Measurements from ENCODE around the gene DNAJC7.
"Not testable (repeated sequence)": the region's sequence is repeated elsewhere in the genome, so short reads cannot be mapped to it uniquely, and the experiment has no call there.

Gene DNAJC7

GRCh38 chr17:41957031-41957868, 60.0 kb downstream of the DNAJC7 start:
- no peak for DNase-seq (ENCODE audit: low read depth)

DNA sequence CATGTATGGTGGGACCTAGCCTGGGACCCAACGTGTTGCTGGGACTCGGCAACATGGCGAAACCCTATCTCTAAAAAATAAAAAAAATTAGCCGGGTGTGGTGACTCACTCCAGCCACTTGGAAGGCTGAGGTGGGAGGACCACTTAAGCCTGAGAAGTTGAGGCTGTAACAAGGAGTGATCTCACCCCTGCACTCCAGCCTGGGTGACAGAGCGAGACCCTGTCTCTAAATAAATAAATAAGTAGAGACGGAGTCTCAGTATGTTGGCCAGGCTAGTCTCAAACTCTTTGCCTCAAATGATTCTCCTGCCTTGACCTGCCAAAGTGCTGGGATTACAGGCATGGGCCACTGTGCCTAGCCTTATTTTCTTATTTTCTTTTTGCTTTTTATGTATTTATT, 60.7 kb downstream of the DNAJC7 start:
- no peak for DNase-seq (ENCODE audit: low read depth)

GRCh38 chr17:41948762-41949460, 68.3 kb downstream of the DNAJC7 start:
- DNase-seq (ENCODE audit: low read depth), result no peak

GRCh38 chr17:41944943-41945342, 72.3 kb downstream of the DNAJC7 start:
- DNase-seq (ENCODE audit: low read depth), result no peak

GRCh38 chr17:41943492-41943891, 73.7 kb downstream of the DNAJC7 start:
- DNase-seq (ENCODE audit: low read depth), result no peak

- DNase-seq (ENCODE audit: low read depth), result no peak
These were observed 74.4 kb downstream of the DNAJC7 start for GRCh38 chr17:41942626-41943373.

DNA sequence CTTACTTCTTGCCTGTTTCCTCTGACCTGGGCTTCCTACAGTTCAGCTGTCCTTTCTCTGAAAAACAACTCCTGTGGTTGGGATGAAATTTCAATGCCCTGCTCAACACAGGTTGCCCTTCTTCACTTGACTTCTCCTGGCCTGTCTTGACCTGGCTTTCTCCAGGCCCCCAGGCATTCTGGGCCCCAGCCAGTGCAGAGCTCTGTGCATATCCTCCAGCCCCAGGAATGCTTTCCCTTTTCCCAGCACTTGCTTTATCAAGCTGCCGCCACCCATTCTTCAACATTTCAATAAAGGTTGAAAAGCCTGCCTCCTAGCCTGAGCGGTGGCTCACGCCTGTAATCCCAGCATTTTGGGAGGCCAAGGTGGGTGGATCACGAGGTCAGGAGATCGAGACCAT, 76.1 kb downstream of the DNAJC7 start:
- no peak for DNase-seq (ENCODE audit: low read depth)

DNA sequence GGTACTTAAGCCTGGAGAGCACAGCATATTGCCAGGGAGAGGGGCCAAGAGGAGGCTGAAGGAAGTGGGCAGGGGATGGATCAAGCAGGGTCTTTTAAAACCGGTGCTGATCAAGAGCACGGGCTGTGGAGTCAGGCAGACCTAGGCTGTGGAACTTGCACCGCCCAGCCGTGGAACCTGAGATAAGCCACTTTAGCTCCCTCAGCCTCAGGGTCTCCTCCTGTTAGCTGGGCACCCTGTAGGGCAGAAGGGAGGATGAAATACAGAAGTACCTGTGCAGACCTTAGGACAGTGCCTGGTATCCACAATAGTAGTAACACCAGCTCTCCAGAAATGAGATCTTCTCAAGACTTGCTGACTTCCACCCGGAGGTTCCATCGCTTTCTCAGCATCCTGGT, 77.5 kb downstream of the DNAJC7 start:
- no peak for DNase-seq (ENCODE audit: low read depth)

GRCh38 chr17:41939044-41939692, 78.1 kb downstream of the DNAJC7 start:
- no peak for DNase-seq (ENCODE audit: low read depth)

GRCh38 chr17:41937970-41938954, 79.0 kb downstream of the DNAJC7 start:
- no peak for DNase-seq (ENCODE audit: low read depth)

DNA sequence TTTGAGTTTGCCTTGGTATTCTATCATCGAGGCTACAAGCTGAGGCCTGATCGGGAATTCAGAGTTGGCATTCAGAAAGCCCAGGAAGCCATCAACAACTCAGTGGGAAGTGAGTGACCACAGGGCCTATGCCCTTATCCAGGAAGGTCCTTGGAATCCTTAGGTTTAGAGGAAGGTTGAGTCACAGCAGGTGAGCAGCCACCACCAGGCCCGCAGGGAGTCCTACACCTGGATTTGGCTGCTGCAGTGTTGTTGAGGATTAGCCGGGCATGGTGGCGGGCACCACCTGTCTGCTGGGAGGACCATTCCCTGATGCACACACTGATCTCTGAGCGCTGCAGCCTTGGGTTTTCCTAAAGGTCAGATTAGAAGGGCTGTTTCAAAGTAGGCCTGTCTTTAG, 81.6 kb downstream of the DNAJC7 start:
- no peak for DNase-seq (ENCODE audit: low read depth)

DNA sequence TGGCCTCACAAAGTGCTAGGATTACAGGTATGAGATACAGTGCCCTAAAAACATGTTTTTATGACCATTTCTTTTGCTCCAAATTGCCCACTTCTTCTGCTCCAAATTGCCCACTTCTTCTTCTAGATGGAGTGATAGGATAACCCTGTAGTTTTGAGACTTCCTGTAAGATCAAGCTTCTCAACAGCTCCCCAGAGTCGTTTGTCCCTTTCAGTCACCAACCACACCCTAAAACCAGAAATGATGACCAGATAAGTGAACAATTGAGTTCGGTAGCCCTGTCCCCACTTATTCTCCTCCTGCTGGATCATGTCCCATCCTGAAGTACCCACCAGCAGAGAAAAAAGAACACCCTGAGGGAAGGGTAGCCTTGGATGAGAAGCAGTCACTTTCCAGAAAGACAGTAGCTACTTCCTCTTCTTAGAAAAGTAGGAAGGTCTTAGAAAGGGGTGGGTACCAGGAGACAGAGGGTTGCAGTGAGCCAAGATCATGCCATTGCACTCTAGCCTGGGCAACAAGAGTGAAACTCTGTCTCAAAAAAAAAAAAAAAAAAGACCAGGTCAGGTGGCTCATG, 84.3 kb downstream of the DNAJC7 start:
- DNase-seq (ENCODE audit: low read depth), result no peak

DNA sequence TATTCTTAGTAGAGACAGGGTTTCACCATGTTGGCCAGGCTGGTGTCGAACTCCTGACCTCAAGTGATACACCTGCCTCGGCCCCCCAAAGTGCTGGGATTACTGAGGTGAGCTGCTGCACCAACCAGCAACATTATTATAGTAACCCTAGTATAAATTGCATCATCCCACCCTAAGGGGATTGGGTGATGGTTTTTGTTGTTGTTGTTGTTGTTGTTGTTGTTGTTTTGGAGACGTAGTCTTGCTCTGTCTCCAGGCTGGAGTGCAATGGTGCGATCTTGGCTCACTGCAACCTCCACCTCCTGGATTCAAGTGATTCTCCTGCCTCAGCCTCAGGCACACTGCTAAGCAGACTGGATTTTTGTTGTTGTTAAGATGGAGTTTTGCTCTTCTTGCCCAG, 85.5 kb downstream of the DNAJC7 start:
- not testable (repeated sequence) for DNase-seq (ENCODE audit: low read depth)

DNA sequence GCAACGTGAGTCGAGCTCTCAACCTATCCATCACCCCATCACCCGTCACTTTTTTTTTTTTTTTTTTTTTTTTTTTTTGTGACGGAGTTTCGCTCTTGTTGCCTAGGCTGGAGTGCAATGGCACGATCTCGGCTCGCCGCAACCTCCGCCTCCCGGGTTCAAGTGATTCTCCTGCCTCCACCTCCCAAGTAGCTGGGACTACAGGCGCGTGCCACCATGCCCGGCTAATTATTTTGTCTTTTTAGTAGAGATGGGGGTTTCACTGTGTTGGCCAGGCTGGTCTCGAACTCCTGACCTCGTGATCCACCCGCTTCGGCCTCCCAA, 86.4 kb downstream of the DNAJC7 start:
- not testable (repeated sequence) for DNase-seq (ENCODE audit: low read depth)

DNA sequence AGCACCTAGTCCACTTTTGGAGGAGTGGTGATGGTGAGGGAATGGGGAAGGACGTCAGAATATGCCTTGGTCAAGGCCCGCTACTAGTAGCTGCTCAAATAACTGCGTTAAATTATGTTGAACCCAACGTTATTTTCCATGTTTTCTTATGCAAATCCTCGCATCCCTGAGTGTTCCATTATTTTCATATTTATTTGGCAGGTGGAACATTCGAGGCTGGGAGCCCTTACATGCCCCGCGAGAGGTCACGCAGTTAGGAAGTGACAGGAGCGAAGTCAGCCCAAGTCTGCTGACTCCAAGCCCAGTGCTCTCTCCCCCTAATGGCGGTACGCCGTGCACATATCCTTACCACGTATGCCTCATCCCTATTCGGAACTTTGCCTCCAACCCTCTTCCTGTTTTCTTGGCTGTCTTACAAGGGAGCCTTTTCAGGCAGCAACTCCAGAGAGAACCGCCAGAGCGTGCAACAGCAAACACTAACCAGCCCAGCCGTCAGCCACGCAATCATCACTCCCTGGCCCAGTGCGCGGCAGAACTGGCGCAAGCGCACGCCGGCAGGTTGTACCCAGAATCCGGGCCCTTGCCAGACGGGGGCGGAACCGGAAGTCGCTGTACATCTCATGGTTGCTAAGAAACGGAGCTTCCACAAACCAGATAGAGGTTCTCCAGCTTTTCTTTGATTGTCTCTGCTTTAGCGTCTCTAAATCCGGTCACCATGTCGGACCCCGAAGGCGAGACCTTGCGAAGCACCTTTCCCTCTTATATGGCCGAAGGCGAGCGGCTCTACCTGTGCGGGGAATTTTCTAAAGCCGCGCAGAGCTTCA, 87.0 kb downstream of the DNAJC7 start, which contains the start of gene ODAD4:
ODAD4 (plus strand) TSS at position 609 of the 824 bp plus-strand sequence; CDS start at position 716, 107 bp downstream.
- peak; percentile 85 for DNase-seq (ENCODE audit: low read depth)

DNA sequence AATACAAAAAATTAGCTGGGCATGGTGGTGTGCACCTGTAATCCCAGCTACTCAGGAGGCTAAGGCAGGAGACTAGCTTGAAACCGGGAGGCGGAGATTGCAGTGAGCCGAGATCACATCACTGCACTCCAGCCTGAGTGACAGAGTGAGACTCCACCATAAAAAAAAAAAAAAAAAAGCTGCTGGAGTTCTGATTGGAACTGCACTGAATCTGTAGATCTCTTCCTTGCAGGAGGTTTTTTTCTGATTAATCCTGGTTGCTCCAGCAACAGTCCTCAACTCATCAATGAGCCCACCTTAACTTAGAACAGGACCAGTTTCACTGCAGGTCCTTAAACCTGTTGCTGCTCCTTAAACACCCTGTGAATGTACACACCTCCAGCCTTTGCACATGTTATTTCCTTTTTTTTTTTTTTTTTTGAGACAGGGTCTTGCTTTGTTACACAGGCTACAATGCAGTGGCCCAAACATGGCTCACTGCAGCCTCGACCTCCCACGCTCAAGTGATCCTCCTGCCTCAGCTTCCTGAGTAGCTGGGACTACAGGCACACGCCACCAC, 88.5 kb downstream of the DNAJC7 start:
- no peak for DNase-seq (ENCODE audit: low read depth)
